HCT116 (cell line): ENCODE measurements around the gene LRRC31. TPM values are rescaled to one million over a fixed set of nuclear protein-coding genes. Genes with fewer than 3 reads are reported as not detected.

ENCODE experiments used
- ATAC-seq: fragments of 200-7000 bp; cut with Tn5 transposase; 2 replicates; pipeline ENCODE4 v1.9.1; 2020; ENCODE audit warnings: mild to moderate bottlenecking, moderate library complexity
- BruUV-seq: library from RNA; stranded (reverse); fragments of 400-500 nt; replicated peaks from 2 replicates; lab custom pipeline; 2021; lab: Mats Ljungman, UMichigan
- CTCF ChIA-PET: fragments of 300-600 bp; sonication (Branson Sonifier 250); formaldehyde crosslinking; loops from one replicate; lab custom pipeline; 2021; ENCODE audit warnings: antibody characterized with exemption; lab: Charles Lee
- POLR2A ChIA-PET: fragments of 300-600, 350-600 bp; sonication (Branson Sonifier 250); formaldehyde crosslinking; loops from one replicate; lab custom pipeline; 2021; ENCODE audit warnings: antibody characterized with exemption; lab: Charles Lee
- RAD21 ChIA-PET, 2 experiments: fragments of 300-600 bp; sonication (Branson Sonifier 250); formaldehyde crosslinking; loops; one replicate each; lab custom pipeline; 2023; ENCODE audit warnings: low total read pairs in 2 of 2; ENCODE audit not compliant: uncharacterized antibody in 2 of 2, unreplicated experiment in 2 of 2, low non-redundant PET in 1 of 2; lab: Charles Lee
- DNase-seq: peaks from one replicate; pipeline ENCODE4 v3.0.0-alpha.2; 2010; ENCODE audit warnings: low read depth, low spot score
- H2AFZ ChIP-seq: fragments of 200-600 bp; shearing (Covaris generic), sonication (generic); 2 replicates; pipeline ENCODE4 v1.6.1; 2017; ENCODE audit warnings: low read depth, mixed run types, mixed read lengths, antibody characterized with exemption, low read length; ENCODE audit not compliant: poor library complexity, severe bottlenecking
- H3K27ac ChIP-seq: 2 replicates; pipeline ENCODE4 v1.5.1; 2012; ENCODE audit warnings: low read depth, low read length
- H3K27me3 ChIP-seq: fragments of 200-600 bp; sonication (generic); 2 replicates; pipeline ENCODE4 v1.6.1; 2016; ENCODE audit warnings: mixed run types, low read length, mixed read lengths; ENCODE audit not compliant: insufficient read depth
- H3K36me3 ChIP-seq, 2 experiments: fragments of 200-500 bp in 1 of 2; fragments of 200-600 bp in 1 of 2; sonication (Bioruptor generic) in 1 of 2; sonication (generic) in 1 of 2; 2 replicates each; pipeline versions ENCODE4 v1.5.1 to v1.6.1; 2014 to 2016; ENCODE audit warnings: low read length in 2 of 2, inconsistent platforms in 1 of 2, mixed read lengths in 1 of 2, mixed run types in 1 of 2; ENCODE audit not compliant: insufficient read depth in 2 of 2, control insufficient read depth in 1 of 2
- H3K4me1 ChIP-seq, 2 experiments: fragments of 200-600 bp in 1 of 2; sonication (generic) in 1 of 2; 2 replicates each; pipeline versions ENCODE4 v1.5.1 to v1.6.1; 2012 to 2017; ENCODE audit warnings: low read length in 2 of 2, inconsistent platforms in 1 of 2, mild to moderate bottlenecking in 1 of 2, mixed read lengths in 1 of 2, mixed run types in 1 of 2, moderate library complexity in 1 of 2; ENCODE audit not compliant: insufficient read depth in 2 of 2, control insufficient read depth in 1 of 2
- H3K4me2 ChIP-seq: fragments of 200-600 bp; sonication (generic); 2 replicates; pipeline ENCODE4 v1.6.1; 2017; ENCODE audit warnings: mixed run types, low read length, mixed read lengths
- H3K4me3 ChIP-seq, 2 experiments: fragments of 200-600 bp in 1 of 2; sonication (generic) in 1 of 2; replicated peaks in 1 of 2; 2 replicates each; pipeline ENCODE4 v1.5.1; 2011 to 2016; ENCODE audit warnings: low read length in 2 of 2, control low read depth in 1 of 2, low read depth in 1 of 2, mild to moderate bottlenecking in 1 of 2, mixed read lengths in 1 of 2, mixed run types in 1 of 2
- H3K79me2 ChIP-seq: fragments of 200-600 bp; sonication (generic); 2 replicates; pipeline ENCODE4 v1.6.1; 2017; ENCODE audit warnings: mild to moderate bottlenecking, mixed run types, low read length, moderate library complexity, mixed read lengths; ENCODE audit not compliant: insufficient read depth
- H3K9ac ChIP-seq: fragments of 200-600 bp; sonication (generic); 2 replicates; pipeline ENCODE4 v1.6.1; 2016; ENCODE audit warnings: low read length, mixed read lengths
- H3K9me2 ChIP-seq: fragments of 200-600 bp; sonication (generic), shearing (Covaris generic); 2 replicates; pipeline ENCODE4 v1.6.1; 2017; ENCODE audit warnings: mixed run types, mild to moderate bottlenecking, moderate library complexity; ENCODE audit not compliant: insufficient read depth
- H3K9me3 ChIP-seq, 2 experiments: fragments of 200-500 bp in 1 of 2; fragments of 200-600 bp in 1 of 2; sonication (Bioruptor generic) in 1 of 2; sonication (generic) in 1 of 2; 2 replicates each; pipeline ENCODE4 v1.6.1; 2014 to 2017; ENCODE audit warnings: low read length in 2 of 2, mixed read lengths in 2 of 2, inconsistent platforms in 1 of 2, low read depth in 1 of 2, mild to moderate bottlenecking in 1 of 2, mixed run types in 1 of 2, moderate library complexity in 1 of 2; ENCODE audit not compliant: control insufficient read depth in 1 of 2, insufficient read depth in 1 of 2
- H4K20me1 ChIP-seq: fragments of 200-600 bp; sonication (generic), shearing (Covaris generic); 2 replicates; pipeline ENCODE4 v1.6.1; 2017; ENCODE audit warnings: mixed run types, mild to moderate bottlenecking, moderate library complexity; ENCODE audit not compliant: insufficient read depth
- CBX3 ChIP-seq: IDR thresholded peaks from 2 replicates; pipeline ENCODE4 v1.6.1; 2012; ENCODE audit warnings: low read depth
- EGR1 ChIP-seq: IDR thresholded peaks from 2 replicates; pipeline ENCODE4 v1.6.1; 2012; ENCODE audit warnings: low read depth
- ELF1 ChIP-seq: IDR thresholded peaks from 2 replicates; pipeline ENCODE4 v1.6.1; 2012; ENCODE audit warnings: low read depth, borderline replicate concordance
- EZH2 ChIP-seq: fragments of 200-600 bp; sonication (generic); IDR thresholded peaks from 2 replicates; pipeline ENCODE4 v1.6.1; 2017; ENCODE audit warnings: antibody characterized with exemption, mixed run types
- EZH2phosphoT487 ChIP-seq: fragments of 200-600 bp; IDR thresholded peaks from 2 replicates; pipeline ENCODE4 v1.6.1; 2018; ENCODE audit warnings: antibody characterized with exemption, borderline replicate concordance
- FOSL1 ChIP-seq: IDR thresholded peaks from 2 replicates; pipeline ENCODE4 v1.6.1; 2012; ENCODE audit warnings: low read depth
- POLR2A ChIP-seq: IDR thresholded peaks from 2 replicates; pipeline ENCODE4 v1.7.0; 2011; ENCODE audit warnings: borderline replicate concordance; ENCODE audit not compliant: insufficient read depth, insufficient read length; ENCODE audit errors: extremely low read depth
- POLR2AphosphoS5 ChIP-seq: IDR thresholded peaks from 2 replicates; pipeline ENCODE4 v1.6.1; 2011; ENCODE audit warnings: mild to moderate bottlenecking, low read depth, low read length, moderate library complexity
- RAD21 ChIP-seq: IDR thresholded peaks from 2 replicates; pipeline ENCODE4 v1.6.1; 2012; ENCODE audit warnings: low read depth, mild to moderate bottlenecking
- SP1 ChIP-seq: IDR thresholded peaks from 2 replicates; pipeline ENCODE4 v1.6.1; 2012; ENCODE audit warnings: low read depth
- SRF ChIP-seq: IDR thresholded peaks from 2 replicates; pipeline ENCODE4 v1.6.1; 2012; ENCODE audit warnings: low read depth
- TCF7L2 ChIP-seq: IDR thresholded peaks from 2 replicates; pipeline ENCODE4 v1.7.0; 2011; ENCODE audit warnings: borderline replicate concordance, inconsistent platforms; ENCODE audit not compliant: insufficient read depth, insufficient read length; ENCODE audit errors: extremely low read depth
- ZNF274 ChIP-seq: fragments of 200-500 bp; sonication (Bioruptor generic); IDR thresholded peaks from 2 replicates; pipeline ENCODE4 v1.6.1; 2014; ENCODE audit warnings: mild to moderate bottlenecking, low read depth, low read length, inconsistent platforms
- intact Hi-C: fragments of 100-400 bp; cut with micrococcal nuclease; formaldehyde crosslinking; loops from 2 replicates; pipeline ENCODE4 v1.10.0; 2022
- total RNA-seq: library from RNA; stranded (reverse); gene quantifications from one replicate; pipeline ENCODE4 v1.2.1, GENCODE V29; 2021; ENCODE audit not compliant: unreplicated experiment
- TF ChIP-seq, protein P1 (sequence below): IDR thresholded peaks from 2 replicates; pipeline ENCODE4 v1.6.1; 2012
- TF ChIP-seq, protein P2 (sequence below): IDR thresholded peaks from 2 replicates; pipeline ENCODE4 v1.6.1; 2012; ENCODE audit warnings: low read depth
- TF ChIP-seq, protein P3 (sequence below): IDR thresholded peaks from 2 replicates; pipeline ENCODE4 v1.6.1; 2012
- TF ChIP-seq, protein P4 (sequence below), 3 experiments: fragments of 200-600 bp in 1 of 3; sonication (generic) in 1 of 3; IDR thresholded peaks in 2 of 3; conservative IDR thresholded peaks in 1 of 3; 2 replicates each; pipeline ENCODE4 v1.5.1; 2012 to 2017; ENCODE audit warnings: low read depth in 2 of 3, low read length in 2 of 3, antibody characterized with exemption in 1 of 3, borderline replicate concordance in 1 of 3, control low read depth in 1 of 3, mild to moderate bottlenecking in 1 of 3, mixed read lengths in 1 of 3, mixed run types in 1 of 3, moderate library complexity in 1 of 3; ENCODE audit not compliant: insufficient read depth in 1 of 3

The LRRC31 gene
- total RNA-seq, 1 experiment from 2014 or later: not detected

DNA sequence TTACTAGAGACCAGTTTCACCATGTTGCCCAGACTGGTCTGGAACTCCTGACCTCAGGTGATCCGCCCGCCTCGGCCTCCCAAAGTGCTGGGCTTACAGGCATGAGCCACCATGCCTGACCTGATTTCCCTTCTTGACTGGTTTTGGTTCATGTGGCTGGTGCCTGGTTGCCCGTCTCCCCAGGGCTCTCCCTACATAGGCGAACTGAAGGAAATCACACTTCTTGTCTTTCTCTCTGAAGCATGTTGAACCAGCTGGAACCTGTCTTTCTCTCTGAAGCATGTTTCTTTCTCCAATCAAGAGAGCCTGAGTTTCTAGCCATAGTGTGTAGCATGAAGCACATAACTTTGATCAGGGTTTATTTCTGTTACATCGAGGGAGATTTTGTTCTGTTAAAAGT, 25.3 kb upstream of the LRRC31 start:
- no peaks in the 10 kb centered on the region for H3K9me2 ChIP-seq
- ChIA-PET CTCF (no interaction called here), RAD21 (no interaction called here), POLR2A (no interaction called here)
- H3K79me2 ChIP-seq: no peaks in the 10 kb centered on the region
- no peak overlapping the region for H3K4me2 ChIP-seq
- no peak for TF ChIP-seq SRF
- no peak for TF ChIP-seq RAD21
- TF ChIP-seq FOSL1: no peak
- TF ChIP-seq ZNF274: no peak
- no peak for TF ChIP-seq EZH2phosphoT487
- TF ChIP-seq POLR2AphosphoS5: no peak
- TF ChIP-seq EZH2: no peak
- no peak for TF ChIP-seq TCF7L2
- TF ChIP-seq CBX3: no peak
- TF ChIP-seq POLR2A: no peak
- TF ChIP-seq ELF1: no peak
- TF ChIP-seq, protein P1, sequence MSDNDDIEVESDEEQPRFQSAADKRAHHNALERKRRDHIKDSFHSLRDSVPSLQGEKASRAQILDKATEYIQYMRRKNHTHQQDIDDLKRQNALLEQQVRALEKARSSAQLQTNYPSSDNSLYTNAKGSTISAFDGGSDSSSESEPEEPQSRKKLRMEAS: no peak
- TF ChIP-seq SP1: no peak
- TF ChIP-seq, protein P2, sequence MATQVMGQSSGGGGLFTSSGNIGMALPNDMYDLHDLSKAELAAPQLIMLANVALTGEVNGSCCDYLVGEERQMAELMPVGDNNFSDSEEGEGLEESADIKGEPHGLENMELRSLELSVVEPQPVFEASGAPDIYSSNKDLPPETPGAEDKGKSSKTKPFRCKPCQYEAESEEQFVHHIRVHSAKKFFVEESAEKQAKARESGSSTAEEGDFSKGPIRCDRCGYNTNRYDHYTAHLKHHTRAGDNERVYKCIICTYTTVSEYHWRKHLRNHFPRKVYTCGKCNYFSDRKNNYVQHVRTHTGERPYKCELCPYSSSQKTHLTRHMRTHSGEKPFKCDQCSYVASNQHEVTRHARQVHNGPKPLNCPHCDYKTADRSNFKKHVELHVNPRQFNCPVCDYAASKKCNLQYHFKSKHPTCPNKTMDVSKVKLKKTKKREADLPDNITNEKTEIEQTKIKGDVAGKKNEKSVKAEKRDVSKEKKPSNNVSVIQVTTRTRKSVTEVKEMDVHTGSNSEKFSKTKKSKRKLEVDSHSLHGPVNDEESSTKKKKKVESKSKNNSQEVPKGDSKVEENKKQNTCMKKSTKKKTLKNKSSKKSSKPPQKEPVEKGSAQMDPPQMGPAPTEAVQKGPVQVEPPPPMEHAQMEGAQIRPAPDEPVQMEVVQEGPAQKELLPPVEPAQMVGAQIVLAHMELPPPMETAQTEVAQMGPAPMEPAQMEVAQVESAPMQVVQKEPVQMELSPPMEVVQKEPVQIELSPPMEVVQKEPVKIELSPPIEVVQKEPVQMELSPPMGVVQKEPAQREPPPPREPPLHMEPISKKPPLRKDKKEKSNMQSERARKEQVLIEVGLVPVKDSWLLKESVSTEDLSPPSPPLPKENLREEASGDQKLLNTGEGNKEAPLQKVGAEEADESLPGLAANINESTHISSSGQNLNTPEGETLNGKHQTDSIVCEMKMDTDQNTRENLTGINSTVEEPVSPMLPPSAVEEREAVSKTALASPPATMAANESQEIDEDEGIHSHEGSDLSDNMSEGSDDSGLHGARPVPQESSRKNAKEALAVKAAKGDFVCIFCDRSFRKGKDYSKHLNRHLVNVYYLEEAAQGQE: no peak
- TF ChIP-seq, protein P3, sequence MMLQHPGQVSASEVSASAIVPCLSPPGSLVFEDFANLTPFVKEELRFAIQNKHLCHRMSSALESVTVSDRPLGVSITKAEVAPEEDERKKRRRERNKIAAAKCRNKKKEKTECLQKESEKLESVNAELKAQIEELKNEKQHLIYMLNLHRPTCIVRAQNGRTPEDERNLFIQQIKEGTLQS: no peak
- TF ChIP-seq, protein P4, sequence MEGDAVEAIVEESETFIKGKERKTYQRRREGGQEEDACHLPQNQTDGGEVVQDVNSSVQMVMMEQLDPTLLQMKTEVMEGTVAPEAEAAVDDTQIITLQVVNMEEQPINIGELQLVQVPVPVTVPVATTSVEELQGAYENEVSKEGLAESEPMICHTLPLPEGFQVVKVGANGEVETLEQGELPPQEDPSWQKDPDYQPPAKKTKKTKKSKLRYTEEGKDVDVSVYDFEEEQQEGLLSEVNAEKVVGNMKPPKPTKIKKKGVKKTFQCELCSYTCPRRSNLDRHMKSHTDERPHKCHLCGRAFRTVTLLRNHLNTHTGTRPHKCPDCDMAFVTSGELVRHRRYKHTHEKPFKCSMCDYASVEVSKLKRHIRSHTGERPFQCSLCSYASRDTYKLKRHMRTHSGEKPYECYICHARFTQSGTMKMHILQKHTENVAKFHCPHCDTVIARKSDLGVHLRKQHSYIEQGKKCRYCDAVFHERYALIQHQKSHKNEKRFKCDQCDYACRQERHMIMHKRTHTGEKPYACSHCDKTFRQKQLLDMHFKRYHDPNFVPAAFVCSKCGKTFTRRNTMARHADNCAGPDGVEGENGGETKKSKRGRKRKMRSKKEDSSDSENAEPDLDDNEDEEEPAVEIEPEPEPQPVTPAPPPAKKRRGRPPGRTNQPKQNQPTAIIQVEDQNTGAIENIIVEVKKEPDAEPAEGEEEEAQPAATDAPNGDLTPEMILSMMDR (IDR thresholded peaks at IDR 0.05 in 2 of 3, conservative IDR thresholded peaks at IDR 0.05 in 1 of 3; ENCODE audit: borderline replicate concordance in 1 of 3, insufficient read depth in 1 of 3, low read depth in 2 of 3, low read length in 2 of 3): no peak
- TF ChIP-seq EGR1: no peak
- ATAC-seq (no peak), DNase-seq (no peak)
- no peak overlapping the region for H3K4me3 ChIP-seq
- intact Hi-C loops: no loop called here
- H3K27ac ChIP-seq: no peak overlapping the region
- BruUV-seq: no TSS peak
- no peaks in the 10 kb centered on the region for H3K4me1 ChIP-seq
- H3K9me3 ChIP-seq: no peaks in the 10 kb centered on the region
- H3K9ac ChIP-seq: no peak overlapping the region
- no peaks in the 10 kb centered on the region for H4K20me1 ChIP-seq
- H3K36me3 ChIP-seq: no peaks in the 10 kb centered on the region
- no peaks in the 10 kb centered on the region for H3K27me3 ChIP-seq
- no peak overlapping the region for H2AFZ ChIP-seq
